ENCODE results near the gene LASP1.

DNA sequence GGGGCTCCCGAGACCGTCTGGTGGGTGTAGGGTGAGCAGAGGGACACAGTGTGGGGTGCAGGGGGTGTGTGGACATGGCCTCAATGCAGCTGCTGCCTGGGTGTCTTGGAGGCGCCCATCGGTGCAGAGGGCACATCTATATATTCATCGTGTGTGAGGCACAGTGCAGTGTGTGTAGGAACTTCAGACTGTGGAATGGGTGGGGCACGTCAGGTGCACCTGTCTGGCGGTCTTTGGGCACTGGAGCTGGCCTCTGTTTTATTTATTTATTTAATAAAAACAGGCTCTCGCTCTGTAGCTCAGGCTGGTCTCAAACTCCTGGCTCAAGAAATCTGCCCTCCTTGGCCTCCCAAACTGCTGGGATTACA is 16.8 kb downstream of the LASP1 start:
- TF ChIP-seq, protein P1, sequence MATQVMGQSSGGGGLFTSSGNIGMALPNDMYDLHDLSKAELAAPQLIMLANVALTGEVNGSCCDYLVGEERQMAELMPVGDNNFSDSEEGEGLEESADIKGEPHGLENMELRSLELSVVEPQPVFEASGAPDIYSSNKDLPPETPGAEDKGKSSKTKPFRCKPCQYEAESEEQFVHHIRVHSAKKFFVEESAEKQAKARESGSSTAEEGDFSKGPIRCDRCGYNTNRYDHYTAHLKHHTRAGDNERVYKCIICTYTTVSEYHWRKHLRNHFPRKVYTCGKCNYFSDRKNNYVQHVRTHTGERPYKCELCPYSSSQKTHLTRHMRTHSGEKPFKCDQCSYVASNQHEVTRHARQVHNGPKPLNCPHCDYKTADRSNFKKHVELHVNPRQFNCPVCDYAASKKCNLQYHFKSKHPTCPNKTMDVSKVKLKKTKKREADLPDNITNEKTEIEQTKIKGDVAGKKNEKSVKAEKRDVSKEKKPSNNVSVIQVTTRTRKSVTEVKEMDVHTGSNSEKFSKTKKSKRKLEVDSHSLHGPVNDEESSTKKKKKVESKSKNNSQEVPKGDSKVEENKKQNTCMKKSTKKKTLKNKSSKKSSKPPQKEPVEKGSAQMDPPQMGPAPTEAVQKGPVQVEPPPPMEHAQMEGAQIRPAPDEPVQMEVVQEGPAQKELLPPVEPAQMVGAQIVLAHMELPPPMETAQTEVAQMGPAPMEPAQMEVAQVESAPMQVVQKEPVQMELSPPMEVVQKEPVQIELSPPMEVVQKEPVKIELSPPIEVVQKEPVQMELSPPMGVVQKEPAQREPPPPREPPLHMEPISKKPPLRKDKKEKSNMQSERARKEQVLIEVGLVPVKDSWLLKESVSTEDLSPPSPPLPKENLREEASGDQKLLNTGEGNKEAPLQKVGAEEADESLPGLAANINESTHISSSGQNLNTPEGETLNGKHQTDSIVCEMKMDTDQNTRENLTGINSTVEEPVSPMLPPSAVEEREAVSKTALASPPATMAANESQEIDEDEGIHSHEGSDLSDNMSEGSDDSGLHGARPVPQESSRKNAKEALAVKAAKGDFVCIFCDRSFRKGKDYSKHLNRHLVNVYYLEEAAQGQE (IDR thresholded peaks at IDR 0.05; ENCODE audit: insufficient replicate concordance, low read depth) = no peak
- TF ChIP-seq, protein P2, sequence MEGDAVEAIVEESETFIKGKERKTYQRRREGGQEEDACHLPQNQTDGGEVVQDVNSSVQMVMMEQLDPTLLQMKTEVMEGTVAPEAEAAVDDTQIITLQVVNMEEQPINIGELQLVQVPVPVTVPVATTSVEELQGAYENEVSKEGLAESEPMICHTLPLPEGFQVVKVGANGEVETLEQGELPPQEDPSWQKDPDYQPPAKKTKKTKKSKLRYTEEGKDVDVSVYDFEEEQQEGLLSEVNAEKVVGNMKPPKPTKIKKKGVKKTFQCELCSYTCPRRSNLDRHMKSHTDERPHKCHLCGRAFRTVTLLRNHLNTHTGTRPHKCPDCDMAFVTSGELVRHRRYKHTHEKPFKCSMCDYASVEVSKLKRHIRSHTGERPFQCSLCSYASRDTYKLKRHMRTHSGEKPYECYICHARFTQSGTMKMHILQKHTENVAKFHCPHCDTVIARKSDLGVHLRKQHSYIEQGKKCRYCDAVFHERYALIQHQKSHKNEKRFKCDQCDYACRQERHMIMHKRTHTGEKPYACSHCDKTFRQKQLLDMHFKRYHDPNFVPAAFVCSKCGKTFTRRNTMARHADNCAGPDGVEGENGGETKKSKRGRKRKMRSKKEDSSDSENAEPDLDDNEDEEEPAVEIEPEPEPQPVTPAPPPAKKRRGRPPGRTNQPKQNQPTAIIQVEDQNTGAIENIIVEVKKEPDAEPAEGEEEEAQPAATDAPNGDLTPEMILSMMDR (IDR thresholded peaks at IDR 0.05; ENCODE audit: insufficient read depth, low read length) = no peak
- TF ChIP-seq POLR2AphosphoS5 (IDR thresholded peaks at IDR 0.05; ENCODE audit: low read depth) (no peak), GABPA (IDR thresholded peaks at IDR 0.05; ENCODE audit: low read depth) (no peak)
